22Rv1 (cell line): Measurements from ENCODE around the gene UGT1A6.

Source experiments
- ZFX ChIP-seq: fragments of 450-650 bp; IDR thresholded peaks from 2 replicates; pipeline ENCODE4 v1.6.1; 2017; ENCODE audit warnings: antibody characterized with exemption, borderline replicate concordance
- TF ChIP-seq, protein P1 (sequence below): fragments of 450-650 bp; IDR thresholded peaks from 2 replicates; pipeline ENCODE4 v1.5.1; 2017; ENCODE audit warnings: mild to moderate bottlenecking

DNA sequence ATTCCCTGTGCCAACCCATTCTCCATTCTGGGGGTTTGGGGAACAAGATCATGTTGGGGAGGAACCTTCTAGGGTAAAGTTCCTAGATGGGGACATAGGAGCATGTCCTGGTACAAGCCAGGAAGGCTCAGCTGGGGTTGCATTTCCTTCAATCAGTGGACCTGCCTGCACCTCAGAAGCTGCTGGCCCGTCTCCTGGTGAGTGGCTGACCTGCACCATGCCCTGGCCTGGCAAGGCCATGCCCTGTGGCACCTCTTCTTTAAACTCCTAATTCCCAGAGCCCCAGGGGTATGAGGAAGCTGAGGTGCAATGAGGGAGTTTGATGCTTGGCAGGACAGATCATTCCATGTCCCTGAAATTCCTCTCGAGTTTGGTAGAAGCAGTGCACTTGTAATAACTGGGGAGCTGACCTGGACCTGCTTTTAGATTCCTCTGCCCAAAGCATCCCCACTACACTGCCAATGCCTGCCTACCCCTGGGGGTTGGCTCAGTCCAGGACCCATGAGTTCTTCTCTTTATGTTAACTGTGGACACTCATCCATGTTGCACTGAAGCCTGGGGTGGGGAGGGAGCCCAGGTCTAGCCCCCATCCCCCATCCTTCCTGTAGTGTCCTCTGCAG is 110.7 kb downstream of the UGT1A6 start:
- TF ChIP-seq, protein P1, sequence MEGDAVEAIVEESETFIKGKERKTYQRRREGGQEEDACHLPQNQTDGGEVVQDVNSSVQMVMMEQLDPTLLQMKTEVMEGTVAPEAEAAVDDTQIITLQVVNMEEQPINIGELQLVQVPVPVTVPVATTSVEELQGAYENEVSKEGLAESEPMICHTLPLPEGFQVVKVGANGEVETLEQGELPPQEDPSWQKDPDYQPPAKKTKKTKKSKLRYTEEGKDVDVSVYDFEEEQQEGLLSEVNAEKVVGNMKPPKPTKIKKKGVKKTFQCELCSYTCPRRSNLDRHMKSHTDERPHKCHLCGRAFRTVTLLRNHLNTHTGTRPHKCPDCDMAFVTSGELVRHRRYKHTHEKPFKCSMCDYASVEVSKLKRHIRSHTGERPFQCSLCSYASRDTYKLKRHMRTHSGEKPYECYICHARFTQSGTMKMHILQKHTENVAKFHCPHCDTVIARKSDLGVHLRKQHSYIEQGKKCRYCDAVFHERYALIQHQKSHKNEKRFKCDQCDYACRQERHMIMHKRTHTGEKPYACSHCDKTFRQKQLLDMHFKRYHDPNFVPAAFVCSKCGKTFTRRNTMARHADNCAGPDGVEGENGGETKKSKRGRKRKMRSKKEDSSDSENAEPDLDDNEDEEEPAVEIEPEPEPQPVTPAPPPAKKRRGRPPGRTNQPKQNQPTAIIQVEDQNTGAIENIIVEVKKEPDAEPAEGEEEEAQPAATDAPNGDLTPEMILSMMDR: no peak
- TF ChIP-seq ZFX: no peak
